ENCODE data around the gene KDM4B.

KDM4B gene

DNA sequence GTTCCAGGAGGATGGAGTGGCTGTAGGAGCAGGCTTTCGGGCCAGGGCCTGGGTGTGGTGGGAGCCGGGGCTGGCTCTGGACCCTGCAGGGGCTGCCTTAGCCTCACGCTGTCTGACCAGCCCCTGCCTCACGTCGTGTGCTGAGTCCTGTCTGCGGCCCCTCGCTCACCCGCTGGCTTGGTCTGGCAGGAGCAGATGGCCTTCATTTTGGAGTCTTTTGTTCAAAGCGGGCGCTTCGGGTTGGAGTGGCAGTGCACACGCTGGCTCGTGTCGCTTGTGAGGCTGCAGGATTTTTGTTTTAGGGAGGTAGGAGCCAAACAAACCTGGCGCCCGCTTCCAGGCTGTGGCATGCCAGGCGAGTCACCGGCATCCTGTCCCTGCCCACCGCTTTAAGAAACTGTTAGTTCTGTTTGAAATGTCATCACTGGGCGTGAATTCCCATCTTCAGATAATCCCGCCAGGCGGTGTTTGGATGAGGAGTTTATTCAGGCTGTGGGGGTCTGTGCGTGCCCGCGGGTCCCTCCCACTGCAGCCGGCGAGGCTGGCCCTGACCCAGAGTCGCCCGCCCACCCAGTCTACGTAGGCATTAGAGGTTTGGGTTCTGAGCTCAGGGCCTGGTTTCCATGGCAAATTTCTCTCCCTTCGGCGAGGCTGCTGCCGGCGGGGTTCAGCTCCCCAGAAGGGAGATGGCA is 89.8 kb downstream of the KDM4B start:
- H3K27me3 ChIP-seq (ENCODE audit: insufficient read depth, poor library complexity, severe bottlenecking) = no peaks in the 10 kb centered on the region
- TF ChIP-seq, protein P1, sequence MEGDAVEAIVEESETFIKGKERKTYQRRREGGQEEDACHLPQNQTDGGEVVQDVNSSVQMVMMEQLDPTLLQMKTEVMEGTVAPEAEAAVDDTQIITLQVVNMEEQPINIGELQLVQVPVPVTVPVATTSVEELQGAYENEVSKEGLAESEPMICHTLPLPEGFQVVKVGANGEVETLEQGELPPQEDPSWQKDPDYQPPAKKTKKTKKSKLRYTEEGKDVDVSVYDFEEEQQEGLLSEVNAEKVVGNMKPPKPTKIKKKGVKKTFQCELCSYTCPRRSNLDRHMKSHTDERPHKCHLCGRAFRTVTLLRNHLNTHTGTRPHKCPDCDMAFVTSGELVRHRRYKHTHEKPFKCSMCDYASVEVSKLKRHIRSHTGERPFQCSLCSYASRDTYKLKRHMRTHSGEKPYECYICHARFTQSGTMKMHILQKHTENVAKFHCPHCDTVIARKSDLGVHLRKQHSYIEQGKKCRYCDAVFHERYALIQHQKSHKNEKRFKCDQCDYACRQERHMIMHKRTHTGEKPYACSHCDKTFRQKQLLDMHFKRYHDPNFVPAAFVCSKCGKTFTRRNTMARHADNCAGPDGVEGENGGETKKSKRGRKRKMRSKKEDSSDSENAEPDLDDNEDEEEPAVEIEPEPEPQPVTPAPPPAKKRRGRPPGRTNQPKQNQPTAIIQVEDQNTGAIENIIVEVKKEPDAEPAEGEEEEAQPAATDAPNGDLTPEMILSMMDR (IDR thresholded peaks at IDR 0.05; ENCODE audit: insufficient read depth, low read length) = no peak
- TF ChIP-seq POLR2AphosphoS5 (IDR thresholded peaks at IDR 0.05; ENCODE audit: low read depth) (no peak), GABPA (IDR thresholded peaks at IDR 0.05; ENCODE audit: low read depth) (no peak), SPI1 (IDR thresholded peaks at IDR 0.05; ENCODE audit: borderline replicate concordance, low read depth) (no peak)
- TF ChIP-seq, protein P2, sequence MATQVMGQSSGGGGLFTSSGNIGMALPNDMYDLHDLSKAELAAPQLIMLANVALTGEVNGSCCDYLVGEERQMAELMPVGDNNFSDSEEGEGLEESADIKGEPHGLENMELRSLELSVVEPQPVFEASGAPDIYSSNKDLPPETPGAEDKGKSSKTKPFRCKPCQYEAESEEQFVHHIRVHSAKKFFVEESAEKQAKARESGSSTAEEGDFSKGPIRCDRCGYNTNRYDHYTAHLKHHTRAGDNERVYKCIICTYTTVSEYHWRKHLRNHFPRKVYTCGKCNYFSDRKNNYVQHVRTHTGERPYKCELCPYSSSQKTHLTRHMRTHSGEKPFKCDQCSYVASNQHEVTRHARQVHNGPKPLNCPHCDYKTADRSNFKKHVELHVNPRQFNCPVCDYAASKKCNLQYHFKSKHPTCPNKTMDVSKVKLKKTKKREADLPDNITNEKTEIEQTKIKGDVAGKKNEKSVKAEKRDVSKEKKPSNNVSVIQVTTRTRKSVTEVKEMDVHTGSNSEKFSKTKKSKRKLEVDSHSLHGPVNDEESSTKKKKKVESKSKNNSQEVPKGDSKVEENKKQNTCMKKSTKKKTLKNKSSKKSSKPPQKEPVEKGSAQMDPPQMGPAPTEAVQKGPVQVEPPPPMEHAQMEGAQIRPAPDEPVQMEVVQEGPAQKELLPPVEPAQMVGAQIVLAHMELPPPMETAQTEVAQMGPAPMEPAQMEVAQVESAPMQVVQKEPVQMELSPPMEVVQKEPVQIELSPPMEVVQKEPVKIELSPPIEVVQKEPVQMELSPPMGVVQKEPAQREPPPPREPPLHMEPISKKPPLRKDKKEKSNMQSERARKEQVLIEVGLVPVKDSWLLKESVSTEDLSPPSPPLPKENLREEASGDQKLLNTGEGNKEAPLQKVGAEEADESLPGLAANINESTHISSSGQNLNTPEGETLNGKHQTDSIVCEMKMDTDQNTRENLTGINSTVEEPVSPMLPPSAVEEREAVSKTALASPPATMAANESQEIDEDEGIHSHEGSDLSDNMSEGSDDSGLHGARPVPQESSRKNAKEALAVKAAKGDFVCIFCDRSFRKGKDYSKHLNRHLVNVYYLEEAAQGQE (IDR thresholded peaks at IDR 0.05; ENCODE audit: insufficient replicate concordance, low read depth) = no peak
- no peak overlapping the region for H3K4me3 ChIP-seq (replicated peaks; ENCODE audit: insufficient read depth, low read length)
- no peak overlapping the region for H3K27ac ChIP-seq (replicated peaks)
- DNase-seq (ENCODE audit: low read depth in 1 of 2, low spot score in 1 of 2) = no peak

DNA sequence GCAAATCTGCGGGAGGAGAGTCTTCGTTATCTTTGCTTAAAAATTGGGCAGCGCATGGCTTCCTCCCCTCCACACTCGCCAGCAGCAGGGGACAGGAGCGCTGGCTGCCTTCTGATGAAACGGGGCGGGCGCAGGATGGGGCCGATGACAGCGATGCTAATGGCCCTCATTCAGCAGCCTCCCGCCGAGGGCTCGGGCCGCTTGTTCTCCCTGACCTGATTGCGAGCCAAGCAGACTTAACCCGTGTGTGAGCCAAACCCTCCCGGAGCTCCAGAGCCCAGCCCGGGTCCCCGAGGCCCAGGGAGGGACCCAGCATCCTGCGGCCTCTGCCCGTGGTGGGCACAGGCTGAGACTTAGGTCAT is 90.3 kb downstream of the KDM4B start:
- Histone ChIP-seq H3K27me3 (ENCODE audit: insufficient read depth, poor library complexity, severe bottlenecking) (no peaks in the 10 kb centered on the region), H3K4me3 (replicated peaks; ENCODE audit: insufficient read depth, low read length) (no peak overlapping the region), H3K27ac (replicated peaks) (no peak overlapping the region)
- TF ChIP-seq, protein P2 (IDR thresholded peaks at IDR 0.05; ENCODE audit: insufficient replicate concordance, low read depth) = no peak
- no peak for TF ChIP-seq POLR2AphosphoS5 (IDR thresholded peaks at IDR 0.05; ENCODE audit: low read depth)
- TF ChIP-seq SPI1 (IDR thresholded peaks at IDR 0.05; ENCODE audit: borderline replicate concordance, low read depth) = no peak
- TF ChIP-seq, protein P1 (IDR thresholded peaks at IDR 0.05; ENCODE audit: insufficient read depth, low read length) = no peak
- TF ChIP-seq GABPA (IDR thresholded peaks at IDR 0.05; ENCODE audit: low read depth) = no peak
- no peak for DNase-seq (ENCODE audit: low read depth in 1 of 2, low spot score in 1 of 2)

DNA sequence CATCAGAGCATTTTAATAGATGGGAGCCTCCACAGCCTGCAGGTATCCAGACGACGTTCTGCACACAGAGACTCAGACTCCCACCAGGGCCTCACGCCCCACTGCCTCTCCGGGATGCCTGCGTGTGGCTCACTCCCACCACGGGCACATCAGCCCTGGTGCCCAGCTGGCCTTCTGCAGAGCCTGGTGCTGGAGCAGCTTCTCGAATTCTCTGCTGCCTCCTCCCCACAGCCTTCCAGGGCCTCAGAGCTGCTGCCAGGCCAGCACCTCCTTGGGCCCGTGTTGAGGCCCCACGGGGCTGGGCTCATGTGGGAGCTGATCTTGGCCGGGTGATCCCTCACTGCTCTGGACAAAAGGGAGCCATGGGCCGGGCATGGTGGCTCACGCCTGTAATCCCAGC is 90.9 kb downstream of the KDM4B start:
- no peak overlapping the region for H3K27ac ChIP-seq (replicated peaks)
- TF ChIP-seq POLR2AphosphoS5 (IDR thresholded peaks at IDR 0.05; ENCODE audit: low read depth) = no peak
- TF ChIP-seq GABPA (IDR thresholded peaks at IDR 0.05; ENCODE audit: low read depth) = no peak
- TF ChIP-seq, protein P1 (IDR thresholded peaks at IDR 0.05; ENCODE audit: insufficient read depth, low read length) = no peak
- TF ChIP-seq SPI1 (IDR thresholded peaks at IDR 0.05; ENCODE audit: borderline replicate concordance, low read depth) = no peak
- TF ChIP-seq, protein P2 (IDR thresholded peaks at IDR 0.05; ENCODE audit: insufficient replicate concordance, low read depth) = no peak
- no peak for DNase-seq (ENCODE audit: low read depth in 1 of 2, low spot score in 1 of 2)
- no peaks in the 10 kb centered on the region for H3K27me3 ChIP-seq (ENCODE audit: insufficient read depth, poor library complexity, severe bottlenecking)
- H3K4me3 ChIP-seq (replicated peaks; ENCODE audit: insufficient read depth, low read length) = no peak overlapping the region
